ENCODE results near the gene DNASE2B.
A peak's percentile ranks its signal among the peaks of the same experiment; 100 is the strongest.
"Not testable (repeated sequence)": the region's sequence is repeated elsewhere in the genome, so short reads cannot be mapped to it uniquely, and the experiment has no call there.

The DNASE2B gene

DNA sequence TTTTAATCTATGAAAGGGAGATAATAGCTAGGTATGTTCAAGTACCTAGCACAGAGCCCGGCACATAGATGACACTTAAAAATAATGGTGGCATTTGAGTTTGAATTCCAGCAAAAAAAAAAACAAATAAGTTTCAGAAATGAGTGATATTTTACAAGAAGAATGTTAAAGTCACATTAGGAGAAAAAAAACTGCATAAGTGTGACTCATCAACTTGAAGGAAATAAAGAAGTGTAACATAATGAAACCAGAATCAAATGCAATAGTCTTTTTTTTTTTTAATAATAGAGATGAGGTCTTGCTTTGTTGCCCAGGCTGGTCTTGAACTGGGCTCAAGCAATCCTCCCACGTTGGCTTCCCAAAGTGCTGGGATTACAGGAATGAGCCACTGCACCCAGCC is 17.1 kb downstream of the DNASE2B start:
- DNase-seq (ENCODE audit: low read depth): no peak

DNA sequence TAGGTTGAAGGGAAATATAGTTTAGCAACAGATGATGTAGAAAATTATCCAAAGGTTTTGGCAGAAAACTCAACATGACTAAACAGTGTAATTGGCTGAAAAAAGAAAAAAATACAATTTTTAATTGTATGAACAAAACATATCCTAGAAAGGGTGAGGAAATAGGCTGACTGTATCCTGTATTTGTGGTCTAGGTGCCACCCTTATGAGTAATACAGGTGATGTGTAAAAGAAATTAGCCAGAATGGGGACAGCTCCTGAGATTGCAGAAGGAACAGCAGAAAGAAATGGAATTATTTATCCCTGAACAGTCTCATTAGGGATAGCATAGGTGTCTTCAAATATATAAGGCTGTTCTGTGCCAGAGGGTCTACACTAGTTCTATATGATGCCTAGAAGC is 24.6 kb downstream of the DNASE2B start:
- no peak for DNase-seq (ENCODE audit: low read depth)

DNA sequence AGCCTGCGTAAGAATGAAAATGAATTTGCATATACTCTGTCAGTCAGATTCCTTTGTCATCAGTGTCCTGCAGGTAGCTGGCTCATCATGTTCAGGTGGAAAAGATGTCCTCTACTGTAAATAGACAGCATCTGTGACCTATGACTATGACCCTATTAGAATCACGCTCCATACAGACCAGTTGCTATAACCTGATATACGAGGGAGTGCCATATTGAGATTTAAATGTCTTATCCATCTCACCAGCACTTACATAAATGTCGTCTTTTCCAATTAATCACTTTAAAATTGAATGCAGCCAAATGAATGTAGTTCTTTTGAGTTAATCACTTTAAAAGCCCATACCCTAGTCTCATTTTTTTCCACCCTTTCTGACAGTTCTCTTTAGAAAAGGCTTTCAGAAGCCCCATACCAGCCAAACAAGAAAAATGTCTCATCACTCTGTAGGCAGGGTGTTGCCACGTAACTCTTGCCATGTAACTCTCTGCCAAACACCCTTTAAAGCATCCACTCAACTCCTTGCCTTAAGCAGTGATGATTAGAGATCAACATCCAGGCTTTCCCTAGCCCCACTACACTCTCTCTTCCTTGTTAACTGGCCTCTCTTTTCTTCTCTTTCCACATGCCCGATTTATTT is 26.3 kb downstream of the DNASE2B start:
- DNase-seq (ENCODE audit: low read depth): no peak

DNA sequence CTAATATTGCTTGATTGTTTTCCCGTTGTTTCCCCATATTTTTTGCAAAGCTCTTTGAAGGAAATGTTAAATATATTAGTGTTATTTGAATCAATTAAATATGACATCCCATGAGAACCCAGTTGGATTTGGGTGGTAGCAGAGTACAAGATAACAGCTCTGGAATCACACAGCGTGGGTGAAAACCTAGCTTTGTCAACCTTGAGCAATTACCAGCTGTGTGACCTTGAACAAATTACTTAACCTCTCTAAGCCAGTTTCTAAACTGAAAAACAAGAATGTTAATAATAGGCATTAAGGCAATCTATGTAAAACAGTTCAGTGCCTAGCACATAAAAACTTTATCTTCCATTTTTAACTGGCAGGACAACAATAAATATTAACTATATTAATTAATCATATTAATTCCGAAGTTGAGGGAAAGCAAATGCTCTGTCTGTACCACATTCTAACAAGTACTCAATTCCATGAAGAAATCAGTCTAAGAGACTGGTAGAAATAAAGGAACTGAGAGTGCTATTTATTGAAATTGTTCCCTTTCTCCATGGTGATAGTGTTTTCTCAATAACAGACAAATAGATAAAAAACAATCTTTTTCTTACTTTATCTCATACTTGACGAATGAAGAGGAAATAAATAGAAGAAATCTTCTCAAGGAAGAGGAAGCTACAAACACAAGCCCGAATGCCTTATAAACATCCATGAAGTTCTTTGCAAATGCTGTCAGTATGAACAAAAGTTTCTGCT is 27.0 kb downstream of the DNASE2B start:
- no peak for DNase-seq (ENCODE audit: low read depth)

DNA sequence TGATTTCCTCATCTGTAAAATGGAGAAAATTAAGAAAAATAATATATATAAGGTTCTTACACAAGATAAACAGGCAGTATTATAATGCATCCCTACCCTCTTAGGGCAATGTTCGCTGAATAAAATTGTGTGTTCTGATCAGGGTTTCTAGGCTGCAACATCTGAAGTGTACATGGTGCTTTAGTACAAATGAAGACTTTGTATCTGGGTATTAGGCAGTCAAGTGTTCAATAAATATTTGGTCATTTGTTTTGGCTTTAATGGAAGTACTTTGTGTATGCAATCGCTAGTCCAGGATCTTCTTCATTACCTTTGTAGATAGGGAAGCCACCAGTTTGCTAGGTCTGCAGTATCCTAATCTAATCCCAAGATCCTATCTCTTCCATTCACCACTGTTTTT is 28.1 kb downstream of the DNASE2B start:
- no peak for DNase-seq (ENCODE audit: low read depth)

DNA sequence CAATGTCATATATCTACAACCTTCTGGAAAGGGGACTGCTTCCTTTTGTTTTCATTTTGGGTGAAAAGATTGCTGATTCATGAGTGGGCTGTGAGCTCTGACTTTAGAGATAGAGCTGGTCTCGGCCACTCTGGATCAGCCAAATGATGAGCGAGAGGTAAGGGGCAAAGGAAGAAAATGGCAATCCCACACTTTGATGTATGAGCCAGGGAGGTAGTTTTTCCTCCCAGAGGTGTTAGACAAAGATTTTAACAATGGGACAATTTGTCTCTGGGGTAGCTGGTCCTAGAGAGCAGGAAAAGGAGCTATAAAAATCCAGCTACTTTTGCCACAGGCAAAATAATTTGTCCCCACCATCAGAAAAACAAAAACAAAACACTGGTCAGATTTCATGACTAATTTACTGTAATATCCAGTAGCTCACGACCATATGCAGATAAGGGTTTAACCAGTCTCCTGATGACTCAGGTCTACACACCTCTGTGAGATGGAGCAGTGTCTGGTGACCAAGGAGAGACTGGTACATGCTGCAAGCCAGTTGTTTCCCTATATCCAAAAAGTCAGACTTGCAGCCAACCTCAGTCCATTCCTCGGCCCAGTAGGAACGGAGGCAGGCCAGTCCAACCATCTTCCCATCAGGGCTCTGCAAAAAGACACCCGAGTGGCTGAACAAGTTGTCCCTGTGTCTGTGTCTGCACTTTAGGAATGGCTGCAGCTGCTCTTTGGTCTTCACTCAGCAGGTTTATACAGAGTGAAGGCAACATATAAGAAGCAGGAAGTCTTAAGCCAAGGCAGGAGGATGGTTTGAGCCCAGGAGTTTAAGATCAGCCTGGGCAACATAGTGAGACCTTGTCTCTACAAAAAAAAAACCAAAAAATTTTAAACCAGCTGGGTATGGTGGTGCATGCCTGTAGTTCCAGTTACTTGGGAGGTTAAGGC is 29.2 kb downstream of the DNASE2B start:
- no peak for DNase-seq (ENCODE audit: low read depth)

DNA sequence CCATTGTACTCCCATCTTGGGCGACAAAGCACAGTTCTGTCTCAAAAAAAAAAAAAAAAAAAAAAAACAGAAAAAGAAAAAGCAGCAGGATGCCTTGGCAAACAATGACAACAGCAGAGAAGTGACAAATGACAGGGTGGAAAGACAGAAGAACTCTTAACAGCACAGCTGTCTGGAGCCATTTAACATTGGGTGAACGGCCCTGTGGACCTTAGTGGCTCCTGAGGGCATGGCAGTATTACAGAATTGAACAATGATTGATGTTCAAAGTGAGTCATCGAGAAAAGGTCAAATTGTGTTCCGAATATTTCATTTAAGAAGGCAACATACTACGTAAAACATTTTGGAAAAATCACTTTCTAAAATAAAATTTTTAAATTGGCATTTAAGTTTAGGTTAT is 30.0 kb downstream of the DNASE2B start:
- no peak for DNase-seq (ENCODE audit: low read depth)

DNA sequence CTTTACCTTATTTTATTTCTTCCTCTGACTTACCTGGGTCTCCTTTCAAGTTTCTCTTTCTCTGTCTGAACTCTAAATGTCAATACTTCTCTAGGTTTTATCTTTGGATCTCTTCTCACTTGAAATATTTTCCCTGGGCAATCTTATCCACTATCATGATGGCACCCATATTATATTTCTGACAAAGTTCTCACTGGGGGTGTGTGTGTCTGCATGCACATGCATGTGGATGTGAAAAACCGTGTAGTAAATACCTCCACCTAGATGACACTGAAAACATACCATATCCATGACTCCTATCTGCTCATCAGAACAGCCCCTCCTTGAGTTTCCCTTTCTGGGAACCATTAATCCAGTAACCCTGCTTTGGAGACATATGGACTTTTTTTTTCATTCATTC is 30.9 kb downstream of the DNASE2B start:
- DNase-seq (ENCODE audit: low read depth): no peak

DNA sequence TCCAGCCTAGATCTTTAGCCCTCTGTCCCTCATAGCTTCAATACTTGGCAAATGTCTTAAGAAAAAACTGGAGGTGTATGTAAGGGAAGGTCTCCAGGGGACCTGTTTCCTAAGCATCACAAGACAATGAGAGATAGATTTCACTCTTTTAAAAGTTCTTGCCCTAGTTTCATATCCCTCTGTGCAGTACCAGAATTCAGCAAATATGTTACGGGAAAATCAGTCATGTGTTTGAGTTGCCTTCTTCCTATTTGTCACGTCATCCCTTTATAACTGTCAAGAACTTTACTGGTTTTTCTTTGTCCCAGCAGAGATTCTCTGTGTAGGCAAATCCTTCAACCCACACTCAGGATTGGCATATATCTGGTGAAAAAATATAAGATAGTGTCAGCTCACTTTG is 32.3 kb downstream of the DNASE2B start:
- no peak for DNase-seq (ENCODE audit: low read depth)

DNA sequence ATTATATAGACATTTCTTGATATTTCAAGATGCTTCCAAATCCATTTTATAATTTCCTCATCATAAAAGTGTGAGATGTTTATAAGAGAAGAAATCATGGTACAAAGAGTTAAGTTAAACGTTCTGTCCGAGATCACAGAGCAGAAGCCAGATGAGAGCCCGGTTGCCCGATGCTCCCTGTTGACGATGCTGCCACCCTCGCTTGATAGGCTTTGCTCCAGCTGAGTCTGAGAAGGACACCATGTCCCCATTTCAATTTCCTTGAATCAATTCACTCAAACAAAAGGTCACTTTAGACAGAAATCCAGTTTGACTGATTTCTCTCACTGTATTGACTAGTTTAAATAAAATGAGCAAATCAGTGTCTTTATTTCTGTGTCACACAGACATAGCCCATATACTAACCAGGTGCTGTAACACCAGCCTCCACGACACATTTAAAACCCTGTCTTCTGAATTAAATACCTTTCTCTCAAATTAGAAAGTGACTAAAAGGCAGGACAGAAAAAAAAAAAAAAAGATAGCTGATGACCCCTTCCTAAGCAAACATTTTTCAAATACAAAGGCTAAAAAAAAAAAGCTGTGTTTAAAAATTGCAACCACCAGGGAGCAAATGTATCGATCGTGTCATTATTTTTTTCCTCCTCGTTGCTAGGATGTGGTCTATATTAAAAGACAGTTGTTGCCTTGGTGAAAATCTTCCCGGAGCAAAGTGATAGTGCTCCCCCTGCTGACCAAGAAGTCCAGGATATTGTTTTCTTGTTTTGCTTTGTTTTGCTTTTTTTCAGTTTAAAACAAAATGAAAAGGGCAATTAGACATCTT is 35.2 kb downstream of the DNASE2B start:
- peak; percentile 34 for DNase-seq (ENCODE audit: low read depth)

DNA sequence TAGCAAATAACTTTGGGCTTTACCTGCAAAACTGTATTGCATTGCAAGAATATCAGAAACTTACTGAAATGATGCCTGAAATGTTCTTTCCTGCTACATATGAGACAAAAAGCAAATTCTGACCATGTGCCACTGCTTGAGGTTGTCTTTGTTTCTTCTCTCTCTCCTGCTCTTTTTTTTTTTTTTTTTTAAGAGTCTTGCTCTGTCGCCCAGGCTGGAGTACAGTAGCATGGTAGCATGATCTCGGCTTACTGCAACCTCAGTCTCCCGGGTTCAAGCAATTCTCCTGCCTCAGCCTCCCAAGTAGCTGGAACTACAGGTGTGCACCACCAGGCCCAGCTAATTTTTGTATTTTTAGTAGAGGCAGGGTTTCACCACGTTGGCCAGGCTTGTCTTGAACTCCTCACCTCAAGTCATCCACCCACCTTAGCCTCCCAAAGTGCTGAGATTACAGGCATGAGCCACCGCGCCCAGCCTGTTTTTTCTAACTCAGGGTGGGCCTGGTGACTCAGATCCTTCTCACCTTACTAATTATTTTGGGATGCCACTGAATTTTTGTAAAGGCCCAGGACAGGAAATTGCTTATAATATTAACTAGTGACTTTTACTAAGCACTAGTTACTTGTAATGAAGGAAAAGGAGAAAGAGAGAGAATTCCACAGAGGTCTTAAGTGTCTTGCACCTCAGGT is 35.9 kb downstream of the DNASE2B start:
- no peak for DNase-seq (ENCODE audit: low read depth)

DNA sequence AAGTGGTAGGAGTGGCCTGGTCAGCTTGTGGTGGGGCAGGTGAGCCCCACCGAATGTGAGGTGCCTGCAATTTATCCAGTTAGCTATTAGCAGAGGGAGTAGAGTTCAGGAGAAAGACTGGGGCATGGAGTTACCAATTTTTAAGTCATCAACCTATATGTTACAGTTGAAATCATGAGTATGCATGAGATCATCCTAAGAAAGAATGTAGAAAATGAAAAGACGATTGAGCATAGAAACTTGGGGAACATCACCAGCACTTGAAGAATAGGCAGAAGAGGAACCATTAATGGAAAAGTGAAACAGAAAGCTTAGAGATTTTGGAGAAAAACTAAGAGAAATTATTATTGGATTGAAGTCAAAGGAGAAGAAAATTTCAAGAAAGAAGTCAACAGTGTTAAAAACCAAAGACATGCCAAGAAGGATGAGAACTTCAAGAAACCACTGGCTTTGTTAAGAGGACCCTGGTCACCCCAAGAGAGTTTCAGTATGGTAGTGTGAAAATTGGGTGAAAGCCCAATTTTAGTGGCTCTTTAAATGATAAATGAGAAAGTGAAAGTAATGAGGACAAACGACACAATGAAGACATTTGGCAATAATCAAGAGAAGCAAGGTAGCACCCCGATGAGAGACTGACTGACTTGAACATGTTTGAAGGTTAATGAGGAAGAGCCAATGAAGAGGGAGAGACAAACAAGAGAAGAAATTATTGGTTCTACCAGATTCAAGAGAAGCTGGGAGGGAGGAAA is 36.7 kb downstream of the DNASE2B start:
- DNase-seq (ENCODE audit: low read depth): no peak

DNA sequence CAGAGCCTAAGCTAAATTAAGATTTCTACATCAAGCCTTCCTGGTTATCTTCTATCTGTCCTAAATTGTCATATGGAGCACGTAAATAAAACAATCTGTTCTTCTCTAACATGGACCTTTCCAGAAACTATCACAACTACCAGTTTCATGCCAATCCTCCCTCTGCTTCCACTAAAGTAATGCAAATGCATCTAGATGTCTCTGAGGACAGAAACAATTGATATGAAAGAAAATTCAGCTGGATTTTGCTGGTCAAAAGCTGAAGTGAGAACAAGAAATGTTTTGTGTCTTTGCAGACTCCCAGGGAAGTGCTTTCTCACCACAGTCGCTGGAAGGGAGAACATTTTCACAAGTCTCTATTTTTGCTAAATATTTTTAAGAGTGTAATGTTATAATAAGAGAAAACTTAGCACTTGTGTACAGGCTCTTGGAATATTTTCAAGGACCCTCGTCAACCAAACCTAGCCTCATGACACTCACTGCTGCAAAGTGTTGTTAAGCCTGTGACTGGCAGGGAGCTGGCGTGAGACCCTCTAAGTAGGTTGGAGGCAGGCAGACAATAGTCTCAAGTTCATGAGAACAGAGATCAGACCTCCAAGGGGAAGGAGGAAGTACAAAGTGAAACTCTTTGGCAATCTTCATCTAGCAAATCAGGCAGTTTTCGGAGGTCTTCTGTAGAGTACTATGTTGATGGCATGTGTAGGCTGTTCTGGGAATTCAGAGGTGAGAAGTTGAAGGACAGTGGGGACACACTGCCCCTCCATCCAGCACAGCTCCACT is 38.8 kb downstream of the DNASE2B start:
- no peak for DNase-seq (ENCODE audit: low read depth)

DNA sequence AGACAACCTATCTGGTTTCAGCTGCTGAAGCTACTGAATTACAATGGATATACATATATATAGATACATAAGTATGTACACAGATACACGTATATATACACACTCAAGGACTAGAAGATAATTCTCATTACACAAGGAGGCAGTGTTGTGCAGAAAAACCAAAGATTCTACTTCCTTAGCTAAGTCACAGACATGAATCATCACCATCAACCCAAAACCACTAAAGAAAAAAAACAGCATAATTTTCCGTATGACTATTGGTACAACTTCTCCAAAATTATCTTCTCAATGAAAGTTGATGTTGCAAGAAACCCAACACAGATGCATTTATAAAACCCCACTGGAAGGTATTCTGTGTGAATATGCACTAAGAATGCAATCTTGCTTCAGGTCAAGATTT is 44.0 kb downstream of the DNASE2B start:
- DNase-seq (ENCODE audit: low read depth): no peak

DNA sequence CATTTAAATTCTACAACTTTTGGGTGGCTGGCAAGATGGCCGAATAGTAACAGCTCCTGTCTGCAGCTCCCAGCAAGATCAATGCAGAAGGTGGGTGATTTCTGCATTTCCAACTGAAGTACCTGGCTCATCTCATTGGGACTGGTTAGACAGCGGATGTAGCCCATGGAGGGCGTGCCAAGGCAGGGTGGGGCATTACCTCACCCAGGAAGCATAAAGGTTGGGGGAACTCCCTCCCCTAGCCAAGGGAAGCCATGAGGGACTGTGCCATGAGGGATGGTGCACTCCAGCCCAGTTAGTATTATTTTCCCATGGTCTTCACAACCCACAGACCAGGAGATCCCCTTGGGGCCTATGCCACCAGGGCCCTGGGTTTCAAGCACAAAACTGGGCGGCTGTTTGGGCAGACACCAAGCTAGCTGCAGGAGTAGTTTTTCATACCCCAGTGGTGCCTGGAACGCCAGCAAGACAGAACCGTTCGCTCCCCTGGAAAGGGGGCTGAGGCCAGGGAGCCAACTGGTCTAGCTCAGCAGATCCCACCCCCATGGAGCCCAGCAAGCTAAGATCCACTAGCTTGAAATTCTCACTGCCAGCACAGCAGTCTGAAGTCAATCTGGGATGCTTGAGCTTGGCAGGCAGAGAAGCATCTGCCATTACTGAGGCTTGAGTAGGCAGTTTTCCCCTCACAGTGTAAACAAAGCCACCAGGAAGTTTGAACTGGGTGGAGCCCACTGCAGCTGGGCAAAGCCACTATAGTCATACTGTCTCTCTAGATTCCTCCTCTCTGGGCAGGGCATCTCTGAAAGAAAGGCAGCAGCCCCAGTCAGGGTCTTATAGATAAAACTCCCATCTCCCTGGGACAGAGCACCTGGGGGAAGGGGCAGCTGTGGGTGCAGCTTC is 44.7 kb downstream of the DNASE2B start:
- DNase-seq (ENCODE audit: low read depth): not testable (repeated sequence)

DNA sequence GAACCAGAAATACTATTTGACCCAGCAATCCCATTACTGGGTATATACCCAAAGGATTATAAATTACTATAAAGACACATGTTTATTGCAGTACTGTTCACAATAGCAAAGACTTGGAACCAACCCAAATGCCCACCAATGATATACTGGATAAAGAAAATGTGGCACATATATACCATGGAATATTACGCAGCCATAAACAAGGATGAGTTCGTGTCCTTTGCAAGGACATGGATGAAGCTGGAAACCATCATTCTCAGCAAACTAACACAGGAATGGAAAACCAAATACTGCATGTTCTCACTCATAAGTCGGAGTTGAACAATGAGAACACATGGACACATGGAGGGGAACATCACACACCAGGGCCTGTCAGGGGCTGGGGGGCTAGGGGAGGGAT is 50.4 kb downstream of the DNASE2B start:
- DNase-seq (ENCODE audit: low read depth): not testable (repeated sequence)

DNA sequence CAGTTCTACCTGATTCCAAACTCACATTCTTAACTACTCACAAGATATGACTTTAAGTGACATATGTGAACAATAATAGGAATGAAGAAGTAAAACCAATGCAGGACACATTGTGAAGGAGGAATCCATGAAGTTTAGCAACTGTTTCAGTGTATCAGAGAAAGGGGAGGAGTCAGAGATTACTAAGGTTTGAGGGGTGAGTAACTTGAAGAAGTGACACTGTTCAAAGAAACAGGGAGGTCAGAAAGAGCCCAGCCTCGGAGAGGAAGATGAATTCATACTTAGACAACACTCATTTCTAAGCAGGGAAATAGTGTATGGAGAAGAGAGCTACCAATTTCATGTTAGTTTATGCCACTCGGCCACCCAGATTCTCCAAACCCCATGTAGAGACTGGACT is 52.6 kb downstream of the DNASE2B start:
- no peak for DNase-seq (ENCODE audit: low read depth)

DNA sequence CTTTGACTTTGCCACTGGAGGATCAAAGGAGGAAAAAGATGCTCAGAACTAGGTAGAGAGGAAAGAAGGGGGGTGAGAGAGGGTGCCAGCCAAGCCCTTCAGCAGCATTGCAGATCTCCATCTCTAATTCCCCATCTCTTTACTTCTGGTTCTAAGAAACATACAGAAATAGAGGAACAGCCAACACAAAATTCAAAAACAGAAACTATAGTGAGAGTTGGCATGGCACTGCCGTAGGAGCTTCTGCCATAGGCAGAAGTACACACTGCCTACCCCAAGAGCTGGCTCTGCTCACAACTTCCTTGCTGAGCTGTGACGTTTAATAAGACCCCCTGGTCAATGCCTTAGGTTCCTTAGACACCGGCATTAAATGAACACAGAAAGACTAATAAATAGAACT is 54.2 kb downstream of the DNASE2B start:
- no peak for DNase-seq (ENCODE audit: low read depth)

DNA sequence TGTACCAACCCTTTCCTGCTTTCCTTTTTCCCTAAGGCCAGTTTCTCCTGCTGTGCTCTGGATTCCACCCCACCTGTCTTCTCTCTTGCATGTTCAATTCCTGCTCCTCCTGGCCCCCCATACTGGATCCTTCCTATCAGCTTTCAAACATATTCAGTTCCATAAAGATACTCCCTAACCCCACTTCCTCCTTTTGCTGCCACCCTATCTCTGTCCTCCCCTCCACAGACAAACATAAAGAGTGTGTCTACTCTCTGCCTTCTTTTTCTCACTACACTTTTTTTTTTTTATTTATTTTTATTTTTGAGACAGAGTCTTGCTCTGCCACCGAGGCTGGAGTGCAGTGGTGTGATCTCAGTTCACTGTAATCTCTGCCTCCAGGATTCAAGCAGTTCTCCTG is 63.8 kb downstream of the DNASE2B start:
- no peak for DNase-seq (ENCODE audit: low read depth)
